HepG2 (cell line): Measurements from ENCODE around the gene SLC1A4. TPM values are rescaled to one million over a fixed set of nuclear protein-coding genes. Genes with fewer than 3 reads are reported as not detected.
A peak's percentile ranks its signal among the peaks of the same experiment; 100 is the strongest.

Experiments used
- E2F2 ChIP-seq: sonication (generic); formaldehyde crosslinking; IDR thresholded peaks from 2 replicates; pipeline ENCODE4 v1.4.0; 2020; ENCODE audit warnings: missing genetic modification reagents, borderline replicate concordance
- ISL2 ChIP-seq: sonication (generic); formaldehyde crosslinking; IDR thresholded peaks from 2 replicates; pipeline ENCODE4 v1.5.0; 2020; ENCODE audit warnings: missing genetic modification reagents
- PRDM15 ChIP-seq: sonication (generic); formaldehyde crosslinking; IDR thresholded peaks from 2 replicates; pipeline ENCODE4 v1.4.0; 2020; ENCODE audit warnings: missing genetic modification reagents
- RFX3 ChIP-seq: IDR thresholded peaks from 2 replicates; pipeline ENCODE4 v1.6.1; 2016; ENCODE audit warnings: missing biosample characterization, missing genetic modification reagents
- RNF2 ChIP-seq: fragments of 450-650 bp; conservative IDR thresholded peaks from 2 replicates; pipeline ENCODE4 v1.6.1; 2016; ENCODE audit warnings: low read depth
- SNAI1 ChIP-seq: sonication (generic); formaldehyde crosslinking; IDR thresholded peaks from 2 replicates; pipeline ENCODE4 v1.5.0; 2020; ENCODE audit warnings: mild to moderate bottlenecking, missing genetic modification reagents, borderline replicate concordance
- SNRNP70 ChIP-seq: fragments of 200-400 bp; formaldehyde crosslinking; IDR thresholded peaks from 2 replicates; pipeline ENCODE4 v1.6.1; 2017; ENCODE audit warnings: mild to moderate bottlenecking, low read depth, low read length, moderate library complexity
- SP5 ChIP-seq: IDR thresholded peaks from 2 replicates; pipeline ENCODE4 v1.6.1; 2016; ENCODE audit warnings: low read depth, borderline replicate concordance
- U2AF2 ChIP-seq: fragments of 200-400 bp; formaldehyde crosslinking; IDR thresholded peaks from 2 replicates; pipeline ENCODE4 v1.6.1; 2017; ENCODE audit warnings: low read depth, mild to moderate bottlenecking, low read length
- YEATS4 ChIP-seq: sonication (generic); formaldehyde crosslinking; IDR thresholded peaks from 2 replicates; pipeline ENCODE4 v1.4.0; 2020; ENCODE audit warnings: missing genetic modification reagents, borderline replicate concordance
- ZBTB3 ChIP-seq: sonication (generic); formaldehyde crosslinking; IDR thresholded peaks from 2 replicates; pipeline ENCODE4 v1.4.0; 2020; ENCODE audit warnings: low read depth, mild to moderate bottlenecking, moderate library complexity, missing genetic modification reagents, borderline replicate concordance
- ZIK1 ChIP-seq: sonication (generic); formaldehyde crosslinking; IDR thresholded peaks from 2 replicates; pipeline ENCODE4 v1.5.0; 2020; ENCODE audit warnings: mild to moderate bottlenecking, low read depth, missing genetic modification reagents, borderline replicate concordance
- ZMYM2 ChIP-seq: sonication (generic); formaldehyde crosslinking; IDR thresholded peaks from 2 replicates; pipeline ENCODE4 v1.8.0; 2022; ENCODE audit warnings: mild to moderate bottlenecking, missing genetic modification reagents
- ZNF326 ChIP-seq: sonication (generic); formaldehyde crosslinking; IDR thresholded peaks from 2 replicates; pipeline ENCODE4 v1.4.0; 2020; ENCODE audit warnings: missing genetic modification reagents, borderline replicate concordance
- ZNF501 ChIP-seq: sonication (generic); formaldehyde crosslinking; IDR thresholded peaks from 2 replicates; pipeline ENCODE4 v1.5.1; 2020; ENCODE audit warnings: mild to moderate bottlenecking, moderate library complexity, missing genetic modification reagents
- ZNF747 ChIP-seq: sonication (generic); formaldehyde crosslinking; IDR thresholded peaks from 2 replicates; pipeline ENCODE4 v1.8.1; 2023; ENCODE audit warnings: missing genetic modification reagents, mild to moderate bottlenecking, borderline replicate concordance
- ZNF770 ChIP-seq: sonication (generic); formaldehyde crosslinking; IDR thresholded peaks from 2 replicates; pipeline ENCODE4 v1.5.0; 2020; ENCODE audit warnings: mild to moderate bottlenecking, missing genetic modification reagents
- ZNF780A ChIP-seq: sonication (generic); formaldehyde crosslinking; IDR thresholded peaks from 2 replicates; pipeline ENCODE4 v1.8.0; 2022; ENCODE audit warnings: mild to moderate bottlenecking, missing genetic modification reagents, moderate library complexity
- ZXDC ChIP-seq: sonication (generic); formaldehyde crosslinking; IDR thresholded peaks from 2 replicates; pipeline ENCODE4 v1.5.0; 2020; ENCODE audit warnings: mild to moderate bottlenecking, missing genetic modification reagents
- polyA plus RNA-seq, 8 experiments: library from polyadenylated mRNA; depleted of rRNA in 3 of 8; stranded (reverse) in 7 of 8; unstranded in 1 of 8; fragments of >200 nt; fragmentation: Illumina TruSeq in 4 of 8; extraction: Trizol in 4 of 8; gene quantifications; 2 replicates each; pipeline versions ENCODE4 v1.2.1 to v1.2.3, GENCODE V29; 2011 to 2016; ENCODE audit warnings: low read depth in 4 of 8, missing spikeins in 1 of 8, mixed read lengths in 1 of 8; ENCODE audit not compliant: insufficient read depth in 1 of 8
- total RNA-seq, 5 experiments: library from RNA; depleted of rRNA; stranded (reverse); fragments of >200 nt; fragmentation: Illumina TruSeq; extraction: Trizol; gene quantifications; 2 replicates each; pipeline ENCODE4 v1.2.3, GENCODE V29; 2016; ENCODE audit warnings: low read depth in 1 of 5

Gene SLC1A4
- total and polyA plus RNA-seq, 2 of the 13 experiments (the other 11 are each of a cell fraction or from before 2014, with no cell fraction given): 21.0 to 39.6 TPM

GRCh38 chr2:65056215-65057053, 67.2 kb downstream of the SLC1A4 start, which contains the start of gene CEP68 (continued):
- TF ChIP-seq ZNF326: no peak
- TF ChIP-seq YEATS4: peak; percentile 94
- peak; percentile 85; the same call in 1 of the 2 replicates for TF ChIP-seq SP5 (CRISPR knock-in tag)
- peak; percentile 75; the same call in 1 of the 2 replicates for TF ChIP-seq ZIK1 (CRISPR knock-in tag)
- 0 out of 2 replicates have a peak, but pooled peaks have one; percentile 40 for TF ChIP-seq PRDM15 (CRISPR knock-in tag)
- TF ChIP-seq ISL2 (CRISPR knock-in tag): peak; percentile 42; the same call in 1 of the 2 replicates
- TF ChIP-seq U2AF2: no peak
- TF ChIP-seq ZNF501 (CRISPR knock-in tag): peak; percentile 69; the same call in 1 of the 2 replicates
- peak; percentile 78 for TF ChIP-seq ZNF780A
- TF ChIP-seq ZNF770: peak; percentile 58
- TF ChIP-seq E2F2 (CRISPR knock-in tag): peak; percentile 88; the same call in 1 of the 2 replicates
- no peak for TF ChIP-seq ZMYM2
- no peak for TF ChIP-seq RFX3 (CRISPR knock-in tag)
- peak; percentile 95 for TF ChIP-seq ZXDC (CRISPR knock-in tag)
- TF ChIP-seq ZNF747 (CRISPR knock-in tag): no peak; the same call in 1 of the 2 replicates
- 0 out of 2 replicates have a peak, but pooled peaks have one; percentile 77 for TF ChIP-seq ZBTB3 (CRISPR knock-in tag)
- TF ChIP-seq SNRNP70: no peak
- TF ChIP-seq RNF2: peak; percentile 90
- 0 out of 2 replicates have a peak, but pooled peaks have one; percentile 7 for TF ChIP-seq SNAI1
